GM23338 (cell line): Measurements from ENCODE around the gene APOBEC4. TPM values are rescaled to one million over a fixed set of nuclear protein-coding genes. Genes with fewer than 3 reads are reported as not detected.

Source experiments
- ATAC-seq: fragments of 200-7000 bp; cut with Tn5 transposase; 3 replicates; pipeline ENCODE4 v1.9.1; 2020
- DNase-seq: peaks from one replicate; pipeline ENCODE4 v3.0.0-alpha.2; 2015; ENCODE audit warnings: low spot score
- H2AFZ ChIP-seq: fragments of 200-600 bp; sonication (generic); 2 replicates; pipeline ENCODE4 v1.8.0; 2016; ENCODE audit warnings: antibody characterized with exemption, mild to moderate bottlenecking, moderate library complexity
- H3F3A ChIP-seq: fragments of 200-600 bp; sonication (generic); replicated peaks from 2 replicates; pipeline ENCODE4 v1.8.0; 2017; ENCODE audit warnings: antibody characterized with exemption, mixed run types, low read depth
- H3K27ac ChIP-seq: fragments of 200-600 bp; sonication (generic); 2 replicates; pipeline ENCODE4 v1.6.1; 2016; ENCODE audit warnings: low read depth
- H3K27me3 ChIP-seq: fragments of 200-600 bp; sonication (generic); 2 replicates; pipeline ENCODE4 v1.8.0; 2016; ENCODE audit warnings: mild to moderate bottlenecking, mixed run types, moderate library complexity; ENCODE audit not compliant: insufficient read depth
- H3K36me3 ChIP-seq: fragments of 200-600 bp; sonication (generic); 2 replicates; pipeline ENCODE4 v1.8.0; 2016; ENCODE audit warnings: mild to moderate bottlenecking; ENCODE audit not compliant: insufficient read depth
- H3K4me1 ChIP-seq: fragments of 200-600 bp; sonication (generic); 2 replicates; pipeline ENCODE4 v1.8.0; 2016; ENCODE audit warnings: mild to moderate bottlenecking, moderate library complexity; ENCODE audit not compliant: insufficient read depth
- H3K4me2 ChIP-seq: fragments of 200-600 bp; sonication (generic); 2 replicates; pipeline ENCODE4 v1.7.1; 2017; ENCODE audit warnings: mixed run types
- H3K4me3 ChIP-seq: fragments of 200-600 bp; sonication (generic); 2 replicates; pipeline ENCODE4 v1.6.1; 2016; ENCODE audit warnings: mixed run types
- H3K79me2 ChIP-seq: fragments of 200-600 bp; sonication (generic); replicated peaks from 2 replicates; pipeline ENCODE4 v1.8.0; 2017; ENCODE audit warnings: mild to moderate bottlenecking; ENCODE audit not compliant: insufficient read depth
- H3K9me2 ChIP-seq: fragments of 200-600 bp; sonication (generic); 2 replicates; pipeline ENCODE4 v1.8.0; 2017; ENCODE audit not compliant: insufficient read depth
- H4K20me1 ChIP-seq: fragments of 200-600 bp; sonication (generic); replicated peaks from 2 replicates; pipeline ENCODE4 v1.8.0; 2017; ENCODE audit warnings: mild to moderate bottlenecking; ENCODE audit not compliant: insufficient read depth
- H3K27ac Mint-ChIP-seq: 2 replicates; pipeline ENCODE4 v1.8.0; 2020; ENCODE audit warnings: inconsistent platforms, mild to moderate bottlenecking, moderate library complexity, mixed read lengths
- H3K27me3 Mint-ChIP-seq: 3 replicates; pipeline ENCODE4 v1.8.0; 2022; ENCODE audit warnings: low read depth, mild to moderate bottlenecking, moderate library complexity, mixed read lengths, inconsistent platforms; ENCODE audit not compliant: insufficient read depth, poor library complexity
- H3K36me3 Mint-ChIP-seq: 3 replicates; pipeline ENCODE4 v1.8.0; 2021; ENCODE audit warnings: low read depth, mild to moderate bottlenecking, inconsistent platforms, moderate library complexity, mixed read lengths
- H3K4me1 Mint-ChIP-seq: 3 replicates; pipeline ENCODE4 v1.8.0; 2020; ENCODE audit warnings: mild to moderate bottlenecking, inconsistent platforms, mixed read lengths
- H3K4me3 Mint-ChIP-seq: 3 replicates; pipeline ENCODE4 v1.8.0; 2021; ENCODE audit warnings: moderate library complexity, mild to moderate bottlenecking, inconsistent platforms, mixed read lengths
- H3K9me3 Mint-ChIP-seq: 3 replicates; pipeline ENCODE4 v1.8.0; 2020; ENCODE audit warnings: moderate library complexity, mild to moderate bottlenecking, inconsistent platforms, mixed read lengths
- CREB1 ChIP-seq: fragments of 250-450 bp; sonication (Bioruptor Pico); IDR thresholded peaks from 2 replicates; pipeline ENCODE4 v1.5.0; 2020; ENCODE audit warnings: low read depth, mild to moderate bottlenecking, moderate library complexity
- EZH2 ChIP-seq: fragments of 200-600 bp; sonication (generic); IDR thresholded peaks from one replicate; pipeline ENCODE4 v1.8.0; 2017; ENCODE audit warnings: antibody characterized with exemption, mild to moderate bottlenecking, low read depth; ENCODE audit not compliant: unreplicated experiment
- EZH2phosphoT487 ChIP-seq: fragments of 200-600 bp; sonication (generic); IDR thresholded peaks from one replicate; pipeline ENCODE4 v1.8.1; 2018; ENCODE audit warnings: antibody characterized with exemption; ENCODE audit not compliant: unreplicated experiment
- JUNB ChIP-seq: IDR thresholded peaks from one replicate; pipeline ENCODE4 v1.6.1; 2016; ENCODE audit warnings: antibody characterized with exemption; ENCODE audit not compliant: unreplicated experiment
- NANOG ChIP-seq: IDR thresholded peaks from 2 replicates; pipeline ENCODE4 v1.6.1; 2016; ENCODE audit warnings: antibody characterized with exemption, borderline replicate concordance
- POLR2AphosphoS5 ChIP-seq: IDR thresholded peaks from 2 replicates; pipeline ENCODE4 v1.6.1; 2016; ENCODE audit warnings: antibody characterized with exemption, low read depth
- STAT1 ChIP-seq: IDR thresholded peaks from one replicate; pipeline ENCODE4 v1.6.1; 2016; ENCODE audit warnings: antibody characterized with exemption; ENCODE audit not compliant: unreplicated experiment
- ZNF114 ChIP-seq: fragments of 250-450 bp; sonication (Bioruptor Pico); IDR thresholded peaks from 2 replicates; pipeline ENCODE4 v1.5.0; 2020; ENCODE audit warnings: mild to moderate bottlenecking, moderate library complexity
- ZNF331 ChIP-seq: fragments of 250-450 bp; sonication (Bioruptor Pico); IDR thresholded peaks from 2 replicates; pipeline ENCODE4 v1.5.0; 2020; ENCODE audit warnings: low read depth, mild to moderate bottlenecking, moderate library complexity
- polyA plus RNA-seq: library from polyadenylated mRNA; unstranded; fragments of >200 nt; fragmentation: Nextera tagmentation; extraction: Ambion mirVana; gene quantifications from 2 replicates; pipeline ENCODE4 v1.2.1, GENCODE V29; 2016
- total RNA-seq: library from RNA; depleted of rRNA; stranded (reverse); fragments of >200 nt; shearing (Covaris generic); gene quantifications from 2 replicates; pipeline ENCODE4 v1.2.3, GENCODE V29; 2014
- TF ChIP-seq, protein P1 (sequence below): IDR thresholded peaks from one replicate; pipeline ENCODE4 v1.6.1; 2018; ENCODE audit warnings: antibody characterized with exemption; ENCODE audit not compliant: unreplicated experiment
- TF ChIP-seq, protein P2 (sequence below): fragments of 250-450 bp; sonication (Bioruptor Pico); IDR thresholded peaks from 2 replicates; pipeline ENCODE4 v1.5.0; 2020; ENCODE audit warnings: mild to moderate bottlenecking, moderate library complexity
- TF ChIP-seq, protein P3 (sequence below): IDR thresholded peaks from 2 replicates; pipeline ENCODE4 v1.6.1; 2016; ENCODE audit warnings: antibody characterized with exemption
- TF ChIP-seq, protein P4 (sequence below), 2 experiments: fragments of 200-600 bp in 1 of 2; sonication (generic) in 1 of 2; conservative IDR thresholded peaks; 2 replicates each; pipeline versions ENCODE4 v1.5.1 to v1.6.1; 2016 to 2017; ENCODE audit warnings: antibody characterized with exemption in 2 of 2, low read depth in 2 of 2, mild to moderate bottlenecking in 2 of 2, moderate library complexity in 1 of 2

APOBEC4 gene
- total and polyA plus RNA-seq, 2 experiments from 2014 or later: 0.10 TPM; not detected in 1

DNA sequence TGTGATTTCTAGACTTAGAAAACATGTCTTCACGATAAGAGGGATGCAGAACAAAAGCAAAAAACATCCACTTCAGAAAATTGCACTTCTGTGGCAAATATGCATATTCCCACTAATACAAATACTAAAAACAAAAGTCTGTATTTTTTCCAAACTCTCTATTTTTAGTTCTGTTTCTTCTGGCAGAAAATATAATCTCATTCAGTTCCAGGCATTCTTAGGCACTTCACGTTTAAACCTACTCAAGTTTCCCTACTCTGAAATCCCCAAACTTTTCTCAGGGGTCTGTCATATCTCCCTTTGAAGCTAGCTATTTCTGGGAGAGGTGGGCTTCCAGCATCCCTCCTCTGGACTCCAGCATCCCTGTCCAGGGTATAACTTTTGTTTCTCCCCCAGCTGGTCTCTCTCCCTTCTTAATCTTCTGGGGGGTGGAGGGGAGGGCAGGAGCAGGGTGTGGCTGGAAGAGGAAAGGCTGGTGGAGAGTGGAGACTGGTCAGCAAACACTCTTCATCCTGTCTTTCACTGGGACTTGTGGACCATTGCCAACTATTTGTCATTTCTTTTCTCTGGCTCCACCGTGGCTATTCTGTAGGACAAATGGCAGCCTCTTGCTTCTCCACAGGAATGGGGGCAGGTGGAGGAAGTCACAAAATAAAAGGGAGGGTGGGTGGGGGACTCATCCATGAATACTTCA is 43.2 kb downstream of the APOBEC4 start:
- Histone ChIP-seq H3K4me1 (no peaks in the 10 kb centered on the region), H3K79me2 (no peaks in the 10 kb centered on the region), H2AFZ (no peak overlapping the region), H4K20me1 (no peaks in the 10 kb centered on the region), H3K27ac (no peak overlapping the region), H3K9me2 (no peaks in the 10 kb centered on the region), H3K36me3 (no peaks in the 10 kb centered on the region), H3K4me2 (no peak overlapping the region), H3K27me3 (no peaks in the 10 kb centered on the region), H3F3A (no peaks in the 10 kb centered on the region), H3K4me3 (no peak overlapping the region)
- Mint-ChIP-seq H3K36me3 (peaks cover 3% of the 10 kb centered on the region; the same call in 1 of the 3 replicates), H3K27me3 (peaks cover 7% of the 10 kb centered on the region), H3K9me3 (peaks cover 8% of the 10 kb centered on the region; the same call in 2 of the 3 replicates), H3K27ac (no peak overlapping the region), H3K4me1 (peaks cover 4% of the 10 kb centered on the region), H3K4me3 (no peak overlapping the region)
- TF ChIP-seq, protein P1, sequence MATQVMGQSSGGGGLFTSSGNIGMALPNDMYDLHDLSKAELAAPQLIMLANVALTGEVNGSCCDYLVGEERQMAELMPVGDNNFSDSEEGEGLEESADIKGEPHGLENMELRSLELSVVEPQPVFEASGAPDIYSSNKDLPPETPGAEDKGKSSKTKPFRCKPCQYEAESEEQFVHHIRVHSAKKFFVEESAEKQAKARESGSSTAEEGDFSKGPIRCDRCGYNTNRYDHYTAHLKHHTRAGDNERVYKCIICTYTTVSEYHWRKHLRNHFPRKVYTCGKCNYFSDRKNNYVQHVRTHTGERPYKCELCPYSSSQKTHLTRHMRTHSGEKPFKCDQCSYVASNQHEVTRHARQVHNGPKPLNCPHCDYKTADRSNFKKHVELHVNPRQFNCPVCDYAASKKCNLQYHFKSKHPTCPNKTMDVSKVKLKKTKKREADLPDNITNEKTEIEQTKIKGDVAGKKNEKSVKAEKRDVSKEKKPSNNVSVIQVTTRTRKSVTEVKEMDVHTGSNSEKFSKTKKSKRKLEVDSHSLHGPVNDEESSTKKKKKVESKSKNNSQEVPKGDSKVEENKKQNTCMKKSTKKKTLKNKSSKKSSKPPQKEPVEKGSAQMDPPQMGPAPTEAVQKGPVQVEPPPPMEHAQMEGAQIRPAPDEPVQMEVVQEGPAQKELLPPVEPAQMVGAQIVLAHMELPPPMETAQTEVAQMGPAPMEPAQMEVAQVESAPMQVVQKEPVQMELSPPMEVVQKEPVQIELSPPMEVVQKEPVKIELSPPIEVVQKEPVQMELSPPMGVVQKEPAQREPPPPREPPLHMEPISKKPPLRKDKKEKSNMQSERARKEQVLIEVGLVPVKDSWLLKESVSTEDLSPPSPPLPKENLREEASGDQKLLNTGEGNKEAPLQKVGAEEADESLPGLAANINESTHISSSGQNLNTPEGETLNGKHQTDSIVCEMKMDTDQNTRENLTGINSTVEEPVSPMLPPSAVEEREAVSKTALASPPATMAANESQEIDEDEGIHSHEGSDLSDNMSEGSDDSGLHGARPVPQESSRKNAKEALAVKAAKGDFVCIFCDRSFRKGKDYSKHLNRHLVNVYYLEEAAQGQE: no peak
- no peak for TF ChIP-seq ZNF114 (CRISPR knock-in tag)
- TF ChIP-seq, protein P2, sequence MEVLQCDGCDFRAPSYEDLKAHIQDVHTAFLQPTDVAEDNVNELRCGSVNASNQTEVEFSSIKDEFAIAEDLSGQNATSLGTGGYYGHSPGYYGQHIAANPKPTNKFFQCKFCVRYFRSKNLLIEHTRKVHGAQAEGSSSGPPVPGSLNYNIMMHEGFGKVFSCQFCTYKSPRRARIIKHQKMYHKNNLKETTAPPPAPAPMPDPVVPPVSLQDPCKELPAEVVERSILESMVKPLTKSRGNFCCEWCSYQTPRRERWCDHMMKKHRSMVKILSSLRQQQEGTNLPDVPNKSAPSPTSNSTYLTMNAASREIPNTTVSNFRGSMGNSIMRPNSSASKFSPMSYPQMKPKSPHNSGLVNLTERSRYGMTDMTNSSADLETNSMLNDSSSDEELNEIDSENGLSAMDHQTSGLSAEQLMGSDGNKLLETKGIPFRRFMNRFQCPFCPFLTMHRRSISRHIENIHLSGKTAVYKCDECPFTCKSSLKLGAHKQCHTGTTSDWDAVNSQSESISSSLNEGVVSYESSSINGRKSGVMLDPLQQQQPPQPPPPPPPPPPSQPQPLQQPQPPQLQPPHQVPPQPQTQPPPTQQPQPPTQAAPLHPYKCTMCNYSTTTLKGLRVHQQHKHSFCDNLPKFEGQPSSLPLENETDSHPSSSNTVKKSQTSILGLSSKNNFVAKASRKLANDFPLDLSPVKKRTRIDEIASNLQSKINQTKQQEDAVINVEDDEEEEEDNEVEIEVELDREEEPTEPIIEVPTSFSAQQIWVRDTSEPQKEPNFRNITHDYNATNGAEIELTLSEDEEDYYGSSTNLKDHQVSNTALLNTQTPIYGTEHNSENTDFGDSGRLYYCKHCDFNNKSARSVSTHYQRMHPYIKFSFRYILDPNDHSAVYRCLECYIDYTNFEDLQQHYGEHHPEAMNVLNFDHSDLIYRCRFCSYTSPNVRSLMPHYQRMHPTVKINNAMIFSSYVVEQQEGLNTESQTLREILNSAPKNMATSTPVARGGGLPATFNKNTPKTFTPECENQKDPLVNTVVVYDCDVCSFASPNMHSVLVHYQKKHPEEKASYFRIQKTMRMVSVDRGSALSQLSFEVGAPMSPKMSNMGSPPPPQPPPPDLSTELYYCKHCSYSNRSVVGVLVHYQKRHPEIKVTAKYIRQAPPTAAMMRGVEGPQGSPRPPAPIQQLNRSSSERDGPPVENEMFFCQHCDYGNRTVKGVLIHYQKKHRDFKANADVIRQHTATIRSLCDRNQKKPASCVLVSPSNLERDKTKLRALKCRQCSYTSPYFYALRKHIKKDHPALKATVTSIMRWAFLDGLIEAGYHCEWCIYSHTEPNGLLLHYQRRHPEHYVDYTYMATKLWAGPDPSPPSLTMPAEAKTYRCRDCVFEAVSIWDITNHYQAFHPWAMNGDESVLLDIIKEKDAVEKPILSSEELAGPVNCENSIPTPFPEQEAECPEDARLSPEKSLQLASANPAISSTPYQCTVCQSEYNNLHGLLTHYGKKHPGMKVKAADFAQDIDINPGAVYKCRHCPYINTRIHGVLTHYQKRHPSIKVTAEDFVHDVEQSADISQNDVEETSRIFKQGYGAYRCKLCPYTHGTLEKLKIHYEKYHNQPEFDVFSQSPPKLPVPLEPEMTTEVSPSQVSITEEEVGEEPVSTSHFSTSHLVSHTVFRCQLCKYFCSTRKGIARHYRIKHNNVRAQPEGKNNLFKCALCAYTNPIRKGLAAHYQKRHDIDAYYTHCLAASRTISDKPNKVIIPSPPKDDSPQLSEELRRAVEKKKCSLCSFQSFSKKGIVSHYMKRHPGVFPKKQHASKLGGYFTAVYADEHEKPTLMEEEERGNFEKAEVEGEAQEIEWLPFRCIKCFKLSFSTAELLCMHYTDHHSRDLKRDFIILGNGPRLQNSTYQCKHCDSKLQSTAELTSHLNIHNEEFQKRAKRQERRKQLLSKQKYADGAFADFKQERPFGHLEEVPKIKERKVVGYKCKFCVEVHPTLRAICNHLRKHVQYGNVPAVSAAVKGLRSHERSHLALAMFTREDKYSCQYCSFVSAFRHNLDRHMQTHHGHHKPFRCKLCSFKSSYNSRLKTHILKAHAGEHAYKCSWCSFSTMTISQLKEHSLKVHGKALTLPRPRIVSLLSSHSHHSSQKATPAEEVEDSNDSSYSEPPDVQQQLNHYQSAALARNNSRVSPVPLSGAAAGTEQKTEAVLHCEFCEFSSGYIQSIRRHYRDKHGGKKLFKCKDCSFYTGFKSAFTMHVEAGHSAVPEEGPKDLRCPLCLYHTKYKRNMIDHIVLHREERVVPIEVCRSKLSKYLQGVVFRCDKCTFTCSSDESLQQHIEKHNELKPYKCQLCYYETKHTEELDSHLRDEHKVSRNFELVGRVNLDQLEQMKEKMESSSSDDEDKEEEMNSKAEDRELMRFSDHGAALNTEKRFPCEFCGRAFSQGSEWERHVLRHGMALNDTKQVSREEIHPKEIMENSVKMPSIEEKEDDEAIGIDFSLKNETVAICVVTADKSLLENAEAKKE: no peak
- TF ChIP-seq CREB1 (CRISPR knock-in tag): no peak
- no peak for TF ChIP-seq NANOG
- TF ChIP-seq EZH2: no peak
- no peak for TF ChIP-seq ZNF331 (CRISPR knock-in tag)
- TF ChIP-seq EZH2phosphoT487: no peak
- TF ChIP-seq, protein P3, sequence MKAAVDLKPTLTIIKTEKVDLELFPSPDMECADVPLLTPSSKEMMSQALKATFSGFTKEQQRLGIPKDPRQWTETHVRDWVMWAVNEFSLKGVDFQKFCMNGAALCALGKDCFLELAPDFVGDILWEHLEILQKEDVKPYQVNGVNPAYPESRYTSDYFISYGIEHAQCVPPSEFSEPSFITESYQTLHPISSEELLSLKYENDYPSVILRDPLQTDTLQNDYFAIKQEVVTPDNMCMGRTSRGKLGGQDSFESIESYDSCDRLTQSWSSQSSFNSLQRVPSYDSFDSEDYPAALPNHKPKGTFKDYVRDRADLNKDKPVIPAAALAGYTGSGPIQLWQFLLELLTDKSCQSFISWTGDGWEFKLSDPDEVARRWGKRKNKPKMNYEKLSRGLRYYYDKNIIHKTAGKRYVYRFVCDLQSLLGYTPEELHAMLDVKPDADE: no peak
- no peak for TF ChIP-seq JUNB
- TF ChIP-seq, protein P4, sequence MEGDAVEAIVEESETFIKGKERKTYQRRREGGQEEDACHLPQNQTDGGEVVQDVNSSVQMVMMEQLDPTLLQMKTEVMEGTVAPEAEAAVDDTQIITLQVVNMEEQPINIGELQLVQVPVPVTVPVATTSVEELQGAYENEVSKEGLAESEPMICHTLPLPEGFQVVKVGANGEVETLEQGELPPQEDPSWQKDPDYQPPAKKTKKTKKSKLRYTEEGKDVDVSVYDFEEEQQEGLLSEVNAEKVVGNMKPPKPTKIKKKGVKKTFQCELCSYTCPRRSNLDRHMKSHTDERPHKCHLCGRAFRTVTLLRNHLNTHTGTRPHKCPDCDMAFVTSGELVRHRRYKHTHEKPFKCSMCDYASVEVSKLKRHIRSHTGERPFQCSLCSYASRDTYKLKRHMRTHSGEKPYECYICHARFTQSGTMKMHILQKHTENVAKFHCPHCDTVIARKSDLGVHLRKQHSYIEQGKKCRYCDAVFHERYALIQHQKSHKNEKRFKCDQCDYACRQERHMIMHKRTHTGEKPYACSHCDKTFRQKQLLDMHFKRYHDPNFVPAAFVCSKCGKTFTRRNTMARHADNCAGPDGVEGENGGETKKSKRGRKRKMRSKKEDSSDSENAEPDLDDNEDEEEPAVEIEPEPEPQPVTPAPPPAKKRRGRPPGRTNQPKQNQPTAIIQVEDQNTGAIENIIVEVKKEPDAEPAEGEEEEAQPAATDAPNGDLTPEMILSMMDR (conservative IDR thresholded peaks at IDR 0.05; ENCODE audit: low read depth in 2 of 2): no peak
- no peak for TF ChIP-seq POLR2AphosphoS5
- TF ChIP-seq STAT1: no peak
- no peak for DNase-seq
- ATAC-seq: no peak
